Mesenchymal stem cell (in vitro differentiated cells and primary cell): Measurements from ENCODE around the gene FBXW9.

Source experiments
- DNase-seq: peaks from one replicate; pipeline ENCODE4 v3.0.0-alpha.2; 2013
- H2AFZ ChIP-seq: one replicate; pipeline ENCODE4 v1.6.1; 2013; ENCODE audit warnings: low read depth, mild to moderate bottlenecking, control low read depth, inconsistent platforms, low read length, moderate library complexity
- H2AK5ac ChIP-seq: 2 replicates; pipeline ENCODE4 v1.6.1; 2013; ENCODE audit warnings: low read length, moderate library complexity, mild to moderate bottlenecking, inconsistent platforms; ENCODE audit not compliant: severe bottlenecking
- H2BK120ac ChIP-seq: one replicate; pipeline ENCODE4 v1.6.1; 2013; ENCODE audit warnings: low read depth, mild to moderate bottlenecking, inconsistent platforms, low read length, moderate library complexity
- H2BK12ac ChIP-seq, 2 experiments: one replicate each; pipeline ENCODE4 v1.6.1; 2013; ENCODE audit warnings: inconsistent platforms in 2 of 2, low read length in 2 of 2, mild to moderate bottlenecking in 2 of 2, moderate library complexity in 2 of 2, control low read depth in 1 of 2
- H2BK15ac ChIP-seq: one replicate; pipeline ENCODE4 v1.6.1; 2013; ENCODE audit warnings: mild to moderate bottlenecking, low read depth, inconsistent platforms; ENCODE audit not compliant: poor library complexity, severe bottlenecking
- H2BK5ac ChIP-seq: 2 replicates; pipeline ENCODE4 v1.6.1; 2013; ENCODE audit warnings: low read depth, mild to moderate bottlenecking, low read length, control low read depth, inconsistent platforms; ENCODE audit not compliant: poor library complexity, severe bottlenecking
- H3K14ac ChIP-seq, 2 experiments: one replicate each; pipeline ENCODE4 v1.6.1; 2013; ENCODE audit warnings: inconsistent platforms in 2 of 2, low read length in 2 of 2, control low read depth in 1 of 2, mild to moderate bottlenecking in 1 of 2, moderate library complexity in 1 of 2
- H3K18ac ChIP-seq, 2 experiments: one replicate each; pipeline ENCODE4 v1.6.1; 2013; ENCODE audit warnings: inconsistent platforms in 2 of 2, low read length in 2 of 2, control low read depth in 1 of 2, low read depth in 1 of 2, mild to moderate bottlenecking in 1 of 2
- H3K23ac ChIP-seq, 2 experiments: one replicate each; pipeline ENCODE4 v1.6.1; 2013; ENCODE audit warnings: inconsistent platforms in 2 of 2, low read length in 2 of 2, mild to moderate bottlenecking in 2 of 2, moderate library complexity in 2 of 2, control low read depth in 1 of 2
- H3K27ac ChIP-seq: 2 replicates; pipeline ENCODE4 v1.5.1; 2013; ENCODE audit warnings: mild to moderate bottlenecking, moderate library complexity, low read length, control low read depth, inconsistent platforms; ENCODE audit not compliant: poor library complexity, severe bottlenecking
- H3K27me3 ChIP-seq, 2 experiments: 2 replicates each; pipeline versions ENCODE4 v1.6.1 to v1.7.0; 2013; ENCODE audit warnings: low read length in 2 of 2, mild to moderate bottlenecking in 2 of 2, moderate library complexity in 2 of 2, control low read depth in 1 of 2, inconsistent platforms in 1 of 2; ENCODE audit not compliant: control insufficient read depth in 1 of 2, insufficient read depth in 1 of 2
- H3K36me3 ChIP-seq, 2 experiments: 2 replicates each; pipeline versions ENCODE4 v1.6.1 to v1.7.0; 2013; ENCODE audit warnings: low read length in 2 of 2, control low read depth in 1 of 2, inconsistent platforms in 1 of 2, low read depth in 1 of 2, mild to moderate bottlenecking in 1 of 2; ENCODE audit not compliant: insufficient read depth in 2 of 2, control insufficient read depth in 1 of 2
- H3K4ac ChIP-seq, 2 experiments: one replicate each; pipeline ENCODE4 v1.6.1; 2013; ENCODE audit warnings: inconsistent platforms in 2 of 2, low read length in 2 of 2, mild to moderate bottlenecking in 2 of 2, moderate library complexity in 2 of 2, control low read depth in 1 of 2, low read depth in 1 of 2
- H3K4me1 ChIP-seq: 2 replicates; pipeline ENCODE4 v1.6.1; 2013; ENCODE audit warnings: low read depth, low read length, control low read depth; ENCODE audit not compliant: control insufficient read depth, insufficient read depth
- H3K4me2 ChIP-seq: 2 replicates; pipeline ENCODE4 v1.6.1; 2013; ENCODE audit warnings: low read length, mild to moderate bottlenecking, inconsistent platforms; ENCODE audit not compliant: poor library complexity, severe bottlenecking
- H3K4me3 ChIP-seq, 2 experiments: 2 replicates each; pipeline versions ENCODE4 v1.5.1 to v1.7.0; 2013; ENCODE audit warnings: low read length in 2 of 2, mild to moderate bottlenecking in 2 of 2, control low read depth in 1 of 2, low read depth in 1 of 2; ENCODE audit not compliant: insufficient read depth in 1 of 2
- H3K79me1 ChIP-seq: replicated peaks from 2 replicates; pipeline ENCODE4 v1.6.1; 2013; ENCODE audit warnings: mild to moderate bottlenecking, control low read depth, low read length, inconsistent platforms; ENCODE audit not compliant: poor library complexity, severe bottlenecking
- H3K9ac ChIP-seq: 2 replicates; pipeline ENCODE4 v1.7.0; 2013; ENCODE audit warnings: mild to moderate bottlenecking, low read length, moderate library complexity
- H3K9me3 ChIP-seq: 2 replicates; pipeline ENCODE4 v1.7.0; 2013; ENCODE audit warnings: mild to moderate bottlenecking, low read length; ENCODE audit not compliant: control insufficient read depth
- H4K8ac ChIP-seq: one replicate; pipeline ENCODE4 v1.6.1; 2013; ENCODE audit warnings: inconsistent platforms, mild to moderate bottlenecking, low read length, moderate library complexity
- H4K91ac ChIP-seq: one replicate; pipeline ENCODE4 v1.6.1; 2013; ENCODE audit warnings: mild to moderate bottlenecking, low read length, inconsistent platforms
- WGBS: methylation state at CpG from one replicate; pipeline ENCODE4 v1.1.7; 2013; ENCODE audit warnings: mixed read lengths; 5-methylcytosine and 5-hydroxymethylcytosine counted together

Gene FBXW9

DNA sequence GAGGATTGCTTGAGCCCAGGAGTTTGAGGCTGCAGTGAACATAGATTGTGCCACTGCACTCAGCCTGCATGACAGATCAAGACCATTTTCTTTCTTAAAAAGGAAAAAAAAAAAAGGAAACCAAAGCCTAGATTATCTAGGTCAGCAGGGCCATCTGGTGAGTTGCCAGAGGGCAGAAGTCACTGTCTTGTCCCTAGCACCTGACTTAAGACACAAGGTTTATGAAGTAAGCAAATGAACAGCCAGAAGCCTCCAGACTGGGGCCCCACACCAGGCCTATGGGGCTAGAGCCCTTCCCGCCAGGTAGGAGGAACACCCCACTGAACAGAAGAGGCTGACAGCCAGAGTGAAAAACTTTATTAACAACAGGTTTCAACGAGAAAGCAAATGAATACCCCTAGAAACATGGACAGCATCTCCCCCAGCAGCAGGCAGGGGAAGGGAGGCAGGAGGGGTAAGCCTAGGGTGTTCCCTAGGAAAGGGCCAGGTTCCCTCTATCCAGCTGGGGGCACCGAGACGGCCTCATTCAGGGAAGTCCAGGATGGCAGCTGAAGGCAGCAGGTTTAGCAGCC lies 28.6 kb downstream of the FBXW9 start:
- Histone ChIP-seq H3K23ac (peak overlapping the region in 1 of 2 experiments; percentile 38), H3K18ac (no peak overlapping the region), H2BK5ac (no peak overlapping the region), H2BK120ac (no peak overlapping the region), H3K27ac (no peak overlapping the region), H2AFZ (no peak overlapping the region), H3K36me3 (peaks cover 49% of the 10 kb centered on the region in 2 experiments), H3K4me1 (peaks cover 32% of the 10 kb centered on the region), H2BK12ac (no peak overlapping the region), H2BK15ac (no peak overlapping the region), H2AK5ac (no peak overlapping the region), H3K4me3 (peak overlapping the region in 1 of 2 experiments; percentile 97), H4K8ac (no peak overlapping the region), H3K79me1 (peaks cover 51% of the 10 kb centered on the region), H3K9ac (peak overlapping the region; percentile 99), H3K4me2 (peak overlapping the region; percentile 95), H3K27me3 (no peaks in the 10 kb centered on the region), H3K14ac (no peak overlapping the region), H4K91ac (no peak overlapping the region), H3K9me3 (no peaks in the 10 kb centered on the region), H3K4ac (no peak overlapping the region)
- no peak for DNase-seq
- 89% methylated on average over 3 of the region's 4 CpGs for WGBS

DNA sequence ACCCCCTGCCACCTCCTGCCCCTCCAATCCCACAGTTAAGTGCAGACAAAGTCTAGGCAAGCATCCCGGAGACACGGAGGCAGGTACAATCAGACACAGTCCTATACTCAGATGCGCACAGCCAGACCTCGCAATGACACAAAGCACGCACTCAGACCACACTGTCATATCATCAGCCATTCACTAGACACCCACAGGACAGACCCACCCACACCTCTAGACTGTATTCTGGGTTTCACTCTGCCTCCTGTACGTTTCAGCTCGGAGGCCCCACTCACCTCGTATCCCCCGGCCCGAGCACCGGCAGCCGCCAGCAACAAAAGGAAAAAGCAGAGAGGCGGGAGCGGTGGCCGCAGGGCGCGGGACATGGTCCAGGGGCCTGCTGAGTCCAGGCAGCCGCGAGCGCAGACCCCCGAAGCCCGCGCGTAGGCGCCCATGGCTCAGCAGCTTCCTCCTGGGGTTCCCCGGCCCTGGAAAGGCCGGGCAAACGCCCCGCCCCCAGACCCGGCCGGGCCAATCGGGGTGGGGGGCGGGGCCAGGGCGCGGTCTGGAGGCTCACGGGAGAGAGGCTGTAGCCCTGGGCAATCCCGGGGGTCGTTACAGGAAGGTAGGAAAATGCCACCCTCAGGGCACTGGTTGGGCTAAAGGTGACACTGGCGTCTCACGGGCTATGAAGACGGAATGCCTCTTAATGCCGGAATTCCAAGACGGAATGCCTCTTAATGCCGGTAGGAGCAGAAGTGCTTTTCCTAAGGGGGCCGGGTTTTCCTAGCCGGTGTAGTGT lies 30.0 kb downstream of the FBXW9 start, which contains the start of the genes MAN2B1 and WDR83:
MAN2B1 (minus strand) TSS at position 478 of the 784 bp plus-strand sequence; CDS start at position 437, 41 bp downstream.
WDR83 (plus strand) TSS at position 543 of the 784 bp plus-strand sequence. CDS start 2,984 bp downstream, outside the sequence.
- H3K4me2 ChIP-seq, result peak within 1 kb of the TSS; percentile 89
- peak within 1 kb of the TSS; percentile 76 to 79 for H3K18ac ChIP-seq
- H3K36me3 ChIP-seq, result peaks cover 42 to 51% of the 10 kb centered on the region in 2 experiments
- no peaks in the 10 kb centered on the region for H3K9me3 ChIP-seq
- H3K79me1 ChIP-seq, result peaks cover 48% of the 10 kb centered on the region
- WGBS, result 5% methylated on average over 46 of the region's 46 CpGs
- H2BK15ac ChIP-seq, result no peak within 1 kb of the TSS
- H3K23ac ChIP-seq, result peak within 1 kb of the TSS in 1 of 2 experiments; percentile 47
- peak; percentile 87 for DNase-seq
- no peaks in the 10 kb centered on the region for H3K27me3 ChIP-seq
- H3K4me3 ChIP-seq, result peak within 1 kb of the TSS; percentile 85 to 97
- peak within 1 kb of the TSS; percentile 87 for H4K8ac ChIP-seq
- peak within 1 kb of the TSS in 1 of 2 experiments; percentile 52 for H3K4ac ChIP-seq
- H3K14ac ChIP-seq, result peak within 1 kb of the TSS in 1 of 2 experiments; percentile 89
- peak within 1 kb of the TSS; percentile 99 for H3K9ac ChIP-seq
- H2AFZ ChIP-seq, result peak within 1 kb of the TSS; percentile 93
- H3K27ac ChIP-seq, result no peak within 1 kb of the TSS
- peak within 1 kb of the TSS in 1 of 2 experiments; percentile 32 for H2BK12ac ChIP-seq
- peak within 1 kb of the TSS; percentile 43 for H4K91ac ChIP-seq
- peaks cover 32% of the 10 kb centered on the region for H3K4me1 ChIP-seq
- H2BK5ac ChIP-seq, result no peak within 1 kb of the TSS
- H2AK5ac ChIP-seq, result no peak within 1 kb of the TSS
- no peak within 1 kb of the TSS for H2BK120ac ChIP-seq

DNA sequence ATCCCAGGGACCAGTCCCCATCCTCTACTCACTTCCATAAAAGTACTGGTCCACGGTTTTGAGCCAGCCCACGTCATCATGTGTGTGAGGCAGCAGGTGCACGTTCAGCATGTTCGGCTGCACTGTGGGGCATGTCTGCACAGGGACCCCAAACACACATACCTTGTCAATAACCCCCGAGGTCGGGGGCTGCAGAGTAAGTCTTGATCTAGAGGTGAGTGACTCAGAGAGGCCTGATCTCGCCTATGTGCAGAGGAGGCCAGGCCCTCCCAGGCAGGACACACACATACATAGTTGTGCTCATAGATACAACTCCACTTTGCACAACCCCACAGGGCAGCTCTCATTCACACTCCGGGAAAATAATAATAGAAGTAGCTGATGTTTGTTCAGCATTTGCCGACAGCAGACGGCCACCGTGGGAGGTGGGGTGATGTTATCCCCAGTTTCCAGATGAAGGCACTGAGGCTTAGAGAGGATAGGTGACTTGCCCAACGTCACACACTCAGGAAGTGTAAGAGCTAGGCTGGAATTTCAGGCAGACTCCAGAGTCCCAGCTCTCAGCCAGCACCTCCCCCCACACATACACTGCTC lies 30.7 kb downstream of the FBXW9 start:
- no peak overlapping the region for H3K23ac ChIP-seq
- DNase-seq, result no peak
- peaks cover 32% of the 10 kb centered on the region for H3K4me1 ChIP-seq
- H2AFZ ChIP-seq, result peak overlapping the region; percentile 87
- H3K4me3 ChIP-seq, result peak overlapping the region; percentile 85 to 97
- H2BK5ac ChIP-seq, result no peak overlapping the region
- H3K4ac ChIP-seq, result no peak overlapping the region
- no peak overlapping the region for H2BK15ac ChIP-seq
- H3K9me3 ChIP-seq, result no peaks in the 10 kb centered on the region
- H3K27me3 ChIP-seq, result no peaks in the 10 kb centered on the region
- H3K9ac ChIP-seq, result peak overlapping the region; percentile 99
- 80% methylated on average over 10 of the region's 12 CpGs for WGBS
- H3K14ac ChIP-seq, result peak overlapping the region in 1 of 2 experiments; percentile 89
- peaks cover 48% of the 10 kb centered on the region for H3K79me1 ChIP-seq
- H4K91ac ChIP-seq, result peak overlapping the region; percentile 43
- no peak overlapping the region for H2AK5ac ChIP-seq
- H4K8ac ChIP-seq, result peak overlapping the region; percentile 73
- H3K27ac ChIP-seq, result no peak overlapping the region
- H3K18ac ChIP-seq, result peak overlapping the region in 1 of 2 experiments; percentile 79
- H2BK120ac ChIP-seq, result no peak overlapping the region
- H2BK12ac ChIP-seq, result no peak overlapping the region
- peak overlapping the region; percentile 89 for H3K4me2 ChIP-seq
- peaks cover 49 to 57% of the 10 kb centered on the region in 2 experiments for H3K36me3 ChIP-seq

DNA sequence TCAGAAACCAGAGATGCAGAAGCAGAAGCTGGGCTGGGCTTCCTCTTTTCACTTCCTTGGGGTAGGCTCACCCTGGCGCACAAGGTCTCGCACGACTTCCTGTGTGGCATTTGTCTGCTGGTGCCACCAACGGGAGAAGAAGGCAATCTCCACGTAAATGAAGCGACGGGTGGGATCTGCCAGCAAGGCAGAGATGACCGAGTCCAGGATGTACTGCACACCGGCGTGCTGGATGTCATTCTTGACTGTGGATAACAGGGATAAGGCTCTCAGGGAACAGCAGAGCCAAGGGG lies 31.2 kb downstream of the FBXW9 start:
- Histone ChIP-seq H3K4ac (no peak overlapping the region), H3K18ac (no peak overlapping the region), H3K9me3 (no peaks in the 10 kb centered on the region), H2BK15ac (no peak overlapping the region), H3K27ac (no peak overlapping the region), H3K23ac (no peak overlapping the region), H3K36me3 (peaks cover 52 to 55% of the 10 kb centered on the region in 2 experiments), H3K79me1 (peaks cover 45% of the 10 kb centered on the region), H2BK12ac (no peak overlapping the region), H2AFZ (no peak overlapping the region), H3K4me1 (peaks cover 27% of the 10 kb centered on the region), H3K4me2 (no peak overlapping the region), H4K91ac (no peak overlapping the region), H2BK120ac (no peak overlapping the region), H2AK5ac (no peak overlapping the region), H3K9ac (peak overlapping the region; percentile 99), H2BK5ac (no peak overlapping the region), H3K14ac (no peak overlapping the region), H3K27me3 (no peaks in the 10 kb centered on the region), H3K4me3 (no peak overlapping the region), H4K8ac (no peak overlapping the region)
- WGBS, result 99% methylated on average over 10 of the region's 10 CpGs
- DNase-seq, result no peak
